GM21423 (cell line): Measurements from ENCODE around the gene CSNK1G2.

Experiments
- ATAC-seq: cut with Tn5 transposase; IDR thresholded peaks from one replicate; pipeline ENCODE4 v1.9.1; 2021; ENCODE audit warnings: mild to moderate bottlenecking, moderate library complexity; ENCODE audit not compliant: unreplicated experiment

The CSNK1G2 gene

DNA sequence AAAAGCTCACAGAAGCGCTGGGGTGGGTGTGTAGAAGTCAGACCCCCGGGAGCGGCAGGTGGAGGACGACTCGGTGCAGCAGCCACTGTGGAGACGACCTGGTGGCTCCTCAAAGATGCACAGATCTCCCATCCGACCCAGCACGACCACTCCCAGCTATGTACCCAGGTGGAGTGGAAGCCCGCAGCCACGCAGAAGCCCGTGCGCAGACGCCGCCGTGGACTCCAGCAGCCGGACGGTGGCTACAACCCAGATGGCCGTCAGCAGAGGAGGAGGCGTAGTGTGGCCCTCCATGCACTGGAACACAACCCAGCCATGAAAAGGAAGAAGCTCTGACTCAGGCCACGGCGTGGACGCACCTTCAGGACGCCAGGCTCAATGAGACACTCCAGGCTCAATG lies 21.7 kb downstream of the CSNK1G2 start:
- no peak for ATAC-seq

- no peak for ATAC-seq
Observed at GRCh38 chr19:1967087-1967608, 26.2 kb downstream of the CSNK1G2 start.

GRCh38 chr19:1968279-1969175 lies 27.6 kb downstream of the CSNK1G2 start:
- ATAC-seq = no peak

- no peak for ATAC-seq
Observed at GRCh38 chr19:1969176-1970002, 28.4 kb downstream of the CSNK1G2 start.

- ATAC-seq = no peak
Observed at GRCh38 chr19:1970003-1970805, 29.2 kb downstream of the CSNK1G2 start.

GRCh38 chr19:1970806-1971502 lies 30.0 kb downstream of the CSNK1G2 start:
- no peak for ATAC-seq

- no peak for ATAC-seq
Observed at GRCh38 chr19:1974381-1975161, 33.6 kb downstream of the CSNK1G2 start.

DNA sequence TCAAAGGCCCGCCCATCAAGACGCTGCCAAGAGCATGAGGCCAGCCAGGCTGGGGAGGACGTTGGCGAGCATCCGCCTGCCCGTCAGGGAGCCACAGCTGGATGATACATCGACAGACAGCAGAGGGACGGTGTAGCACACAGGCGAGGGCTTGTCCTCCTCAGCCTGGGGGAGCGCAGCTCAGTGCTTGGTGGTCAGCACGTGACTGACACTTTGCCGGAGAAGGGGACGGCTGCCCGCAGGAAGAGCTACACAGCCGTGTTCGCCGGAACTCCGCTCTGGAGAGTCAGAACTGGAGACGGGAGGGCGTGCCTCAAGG lies 34.1 kb downstream of the CSNK1G2 start:
- no peak for ATAC-seq

DNA sequence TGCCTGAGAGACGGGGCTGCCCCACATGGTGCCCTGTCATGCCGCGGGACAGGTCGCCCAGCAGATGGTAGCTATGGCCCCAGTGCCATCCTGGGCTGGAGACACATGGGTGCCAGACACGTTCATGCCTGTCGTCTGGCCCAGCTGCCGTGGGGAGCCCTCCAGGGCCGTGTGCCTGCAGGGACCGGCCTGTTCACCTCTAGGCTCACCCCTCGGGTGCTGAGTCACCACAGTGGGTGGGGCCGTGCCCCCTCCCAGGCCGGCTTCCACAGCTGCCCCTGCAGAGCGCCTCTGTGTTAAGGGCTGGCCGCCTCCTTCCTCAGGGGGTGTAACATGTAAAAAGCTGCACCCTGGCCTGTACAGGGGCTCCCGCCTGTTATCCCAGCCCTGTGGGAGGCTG lies 36.1 kb downstream of the CSNK1G2 start:
- ATAC-seq = no peak

- no peak for ATAC-seq
Observed at GRCh38 chr19:1978346-1978894, 37.4 kb downstream of the CSNK1G2 start.

DNA sequence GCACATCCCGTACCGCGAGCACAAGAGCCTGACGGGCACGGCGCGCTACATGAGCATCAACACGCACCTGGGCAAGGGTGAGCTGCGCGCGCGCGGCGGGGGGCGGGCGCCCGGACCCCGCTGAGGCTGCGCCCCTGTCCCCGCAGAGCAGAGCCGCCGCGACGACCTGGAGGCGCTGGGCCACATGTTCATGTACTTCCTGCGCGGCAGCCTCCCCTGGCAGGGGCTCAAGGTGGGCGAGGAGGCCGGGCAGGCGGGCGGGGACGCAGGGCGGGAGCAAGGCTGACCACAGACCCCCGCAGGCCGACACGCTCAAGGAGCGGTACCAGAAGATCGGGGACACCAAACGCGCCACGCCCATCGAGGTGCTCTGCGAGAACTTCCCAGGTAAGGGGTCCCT lies 38.0 kb downstream of the CSNK1G2 start:
- no peak for ATAC-seq

- ATAC-seq = no peak
Observed at GRCh38 chr19:1979642-1980041, 38.7 kb downstream of the CSNK1G2 start.

DNA sequence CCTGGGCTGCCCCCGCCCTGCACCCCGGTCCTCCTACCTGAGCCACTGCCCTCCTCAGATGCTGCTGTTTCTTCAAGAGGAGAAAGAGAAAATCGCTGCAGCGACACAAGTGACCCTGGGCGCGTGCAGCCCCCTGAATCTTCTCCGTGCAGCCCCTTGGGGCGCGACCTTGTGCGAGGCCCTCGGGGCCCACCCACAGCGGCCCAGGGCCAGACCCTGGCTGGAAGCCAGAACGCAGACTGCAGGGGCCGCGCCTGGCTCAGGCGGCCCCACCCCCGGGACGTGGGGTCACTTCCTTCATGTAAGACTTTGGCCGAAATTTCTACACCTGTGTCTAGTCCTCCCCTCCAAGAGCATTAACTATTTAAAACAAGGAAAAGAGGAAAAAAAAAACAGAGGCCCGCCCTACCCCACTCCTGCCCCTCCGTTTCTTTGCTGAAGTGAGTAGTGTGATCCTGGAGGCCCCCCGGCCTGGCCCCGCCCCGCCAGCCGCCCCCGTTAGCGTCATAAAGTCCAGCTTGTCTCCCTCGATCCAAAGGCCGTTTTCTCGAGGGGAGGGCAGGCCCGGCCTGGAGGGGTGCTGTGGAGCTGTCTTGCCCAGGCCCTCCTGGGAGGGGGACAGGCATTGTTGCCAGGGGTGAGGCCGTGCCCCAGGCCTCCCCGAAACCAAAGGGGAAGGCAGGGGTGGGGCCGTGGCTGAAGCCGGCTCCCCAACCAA lies 39.3 kb downstream of the CSNK1G2 start:
- ATAC-seq = no peak

- no peak for ATAC-seq
Observed at GRCh38 chr19:1980809-1981181, 39.8 kb downstream of the CSNK1G2 start.

GRCh38 chr19:1981253-1981652 lies 40.3 kb downstream of the CSNK1G2 start:
- ATAC-seq = no peak

DNA sequence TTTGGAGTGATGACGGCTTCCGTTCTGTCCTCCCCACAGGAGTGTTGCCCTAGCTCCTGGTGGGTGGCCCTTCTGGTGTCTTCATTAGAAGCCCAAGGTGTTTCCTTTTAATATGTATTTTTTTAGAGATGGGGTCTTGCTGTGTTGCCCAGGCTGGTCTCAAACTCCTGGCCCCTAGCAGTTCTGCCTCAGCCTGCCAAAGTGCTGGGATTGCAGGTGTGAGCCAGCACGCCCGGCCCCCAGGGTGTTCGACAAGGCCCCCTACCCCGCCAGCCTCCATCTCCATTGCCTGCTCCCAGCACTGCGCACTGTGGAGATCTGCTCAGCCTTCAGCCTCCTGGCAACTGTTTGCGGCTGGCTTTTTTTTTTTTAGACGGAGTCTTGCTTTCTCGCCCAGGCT lies 43.4 kb downstream of the CSNK1G2 start:
- ATAC-seq = no peak

- no peak for ATAC-seq
Observed at GRCh38 chr19:1985588-1986356, 44.8 kb downstream of the CSNK1G2 start.
